ENCODE results near the gene NPHP3. TPM values are rescaled to one million over a fixed set of nuclear protein-coding genes. Genes with fewer than 3 reads are reported as not detected.

The NPHP3 gene
- total RNA-seq, 2 experiments from 2014 or later, result 25.5 to 27.4 TPM

GRCh38 chr3:132735589-132735988 lies 13.4 kb upstream of the NPHP3 start:
- no peaks in the 10 kb centered on the region for H3K9me3 ChIP-seq (ENCODE audit: control insufficient read depth in 1 of 2, insufficient read depth in 1 of 2, low read length in 2 of 2)
- Mint-ChIP-seq H3K36me3 (ENCODE audit: low read depth) (no peaks in the 10 kb centered on the region), H3K4me3 (no peak overlapping the region), H3K27me3 (peaks cover 63% of the 10 kb centered on the region), H3K27ac (no peak overlapping the region), H3K9me3 (no peaks in the 10 kb centered on the region), H3K4me1 (ENCODE audit: low read depth) (no peaks in the 10 kb centered on the region)
- no peak for TF ChIP-seq CTCF (IDR thresholded peaks at IDR 0.05)
- POLR2A ChIA-PET, result no interaction called here
- CTCF ChIA-PET, result no interaction called here
- intact Hi-C loops (cut with DNase I, micrococcal nuclease), result no loop called here
- H3K4me3 ChIP-seq (ENCODE audit: low read length), result no peak overlapping the region
- no peaks in the 10 kb centered on the region for H3K4me1 ChIP-seq (ENCODE audit: insufficient read depth, low read length)
- DNase-seq (no peak), ATAC-seq (ENCODE audit: poor library complexity) (no peak)
- H3K36me3 ChIP-seq (ENCODE audit: insufficient read depth, low read length), result no peaks in the 10 kb centered on the region
- peaks cover 10 to 22% of the 10 kb centered on the region in 2 experiments for H3K27me3 ChIP-seq (ENCODE audit: control insufficient read depth in 1 of 2, insufficient read depth in 2 of 2, low read length in 2 of 2)
- H3K27ac ChIP-seq (ENCODE audit: low read depth in 1 of 2, low read length in 2 of 2), result no peak overlapping the region

GRCh38 chr3:132730891-132731580 lies 8.8 kb upstream of the NPHP3 start:
- TF ChIP-seq CTCF (IDR thresholded peaks at IDR 0.05), result peak; percentile 13
- Histone ChIP-seq H3K27ac (ENCODE audit: low read depth in 1 of 2, low read length in 2 of 2) (no peak overlapping the region), H3K4me1 (ENCODE audit: insufficient read depth, low read length) (no peaks in the 10 kb centered on the region), H3K9me3 (ENCODE audit: control insufficient read depth in 1 of 2, insufficient read depth in 1 of 2, low read length in 2 of 2) (no peaks in the 10 kb centered on the region), H3K4me3 (ENCODE audit: low read length) (no peak overlapping the region), H3K36me3 (ENCODE audit: insufficient read depth, low read length) (no peaks in the 10 kb centered on the region), H3K27me3 (ENCODE audit: control insufficient read depth in 1 of 2, insufficient read depth in 2 of 2, low read length in 2 of 2) (peaks cover 10 to 22% of the 10 kb centered on the region in 2 experiments)
- H3K9me3 Mint-ChIP-seq, result no peaks in the 10 kb centered on the region
- ATAC-seq (ENCODE audit: poor library complexity) (no peak), DNase-seq (peak in 2 of 14 experiments; percentile 10 to 18)
- H3K4me1 Mint-ChIP-seq (ENCODE audit: low read depth), result no peaks in the 10 kb centered on the region
- no peaks in the 10 kb centered on the region for H3K36me3 Mint-ChIP-seq (ENCODE audit: low read depth)
- peaks cover 65% of the 10 kb centered on the region for H3K27me3 Mint-ChIP-seq
- POLR2A ChIA-PET, result no interaction called here
- H3K4me3 Mint-ChIP-seq, result no peak overlapping the region
- intact Hi-C loops (cut with DNase I, micrococcal nuclease), result no loop called here
- no peak overlapping the region for H3K27ac Mint-ChIP-seq
- CTCF ChIA-PET, result interaction anchor here (1.2 kb wide), 1 partner anchor 693 kb away, joined by 3 read pairs; no protein-coding TSS in a partner anchor

- peaks cover 11% of the 10 kb centered on the region for H3K4me1 ChIP-seq (ENCODE audit: insufficient read depth, low read length)
- Mint-ChIP-seq H3K27ac (no peak overlapping the region), H3K9me3 (no peaks in the 10 kb centered on the region), H3K36me3 (ENCODE audit: low read depth) (peaks cover 5% of the 10 kb centered on the region), H3K27me3 (peaks cover 31% of the 10 kb centered on the region), H3K4me1 (ENCODE audit: low read depth) (peaks cover 15% of the 10 kb centered on the region), H3K4me3 (no peak overlapping the region)
- H3K27ac ChIP-seq (ENCODE audit: low read depth in 1 of 2, low read length in 2 of 2), result no peak overlapping the region
- peak in 3 of 14 experiments; percentile 70 to 78 (median 75) for DNase-seq
- intact Hi-C loops (cut with DNase I, micrococcal nuclease), result loop anchor here (1.0 to 10.0 kb wide), 5 partner anchors 697 to 1832 kb away; partner anchors contain the start of genes ATP2C1 (in 1 of the 2) and TOPBP1 (in 1 of the 2)
- no peak overlapping the region for H3K4me3 ChIP-seq (ENCODE audit: low read length)
- ChIA-PET CTCF (interaction anchor here (0.8 to 1.5 kb wide), 7 partner anchors 8 to 1202 kb away, joined by 3 to 7 read pairs (median 4); partner anchors contain the start of gene DNAJC13), POLR2A (interaction anchor here (0.7 to 1.4 kb wide), 3 partner anchors 698 to 852 kb away, joined by 3 to 6 read pairs (median 3); partner anchors contain the start of gene CDV3)
- no peak for ATAC-seq (ENCODE audit: poor library complexity)
- peaks cover 6 to 8% of the 10 kb centered on the region in 2 experiments for H3K27me3 ChIP-seq (ENCODE audit: control insufficient read depth in 1 of 2, insufficient read depth in 2 of 2, low read length in 2 of 2)
- H3K36me3 ChIP-seq (ENCODE audit: insufficient read depth, low read length), result no peaks in the 10 kb centered on the region
- H3K9me3 ChIP-seq (ENCODE audit: control insufficient read depth in 1 of 2, insufficient read depth in 1 of 2, low read length in 2 of 2), result no peaks in the 10 kb centered on the region
- peak; percentile 81 for TF ChIP-seq CTCF (IDR thresholded peaks at IDR 0.05)
Observed at GRCh38 chr3:132726341-132726823, 4.2 kb upstream of the NPHP3 start.
